ENCODE results near the gene BBS1. TPM values are rescaled to one million over a fixed set of nuclear protein-coding genes. Genes with fewer than 3 reads are reported as not detected.

BBS1 gene
- total RNA-seq, 1 donor from 2014 or later, result 51.1 TPM

GRCh38 chr11:66480117-66480938 is 30.1 kb upstream of the BBS1 start, which contains the start of gene DPP3:
Gene DPP3 (plus strand): TSS chr11:66480434. CDS start chr11:66482201, 1,767 bp downstream.
- Mint-ChIP-seq H3K4me1 (ENCODE audit: unreplicated experiment) (peaks cover 21% of the 10 kb centered on the region), H3K27me3 (ENCODE audit: unreplicated experiment) (no peaks in the 10 kb centered on the region), H3K9me3 (ENCODE audit: unreplicated experiment) (no peaks in the 10 kb centered on the region), H3K4me3 (ENCODE audit: unreplicated experiment) (peak within 1 kb of the TSS; percentile 93), H3K27ac (ENCODE audit: unreplicated experiment) (peak within 1 kb of the TSS; percentile 94), H3K36me3 (ENCODE audit: unreplicated experiment) (no peaks in the 10 kb centered on the region)
- TF ChIP-seq CTCF (IDR thresholded peaks at IDR 0.05), result no peak
- peak; percentile 99 for DNase-seq (ENCODE audit: extremely low spot score, unreplicated experiment)

GRCh38 chr11:66484806-66485380 is 25.5 kb upstream of the BBS1 start:
- H3K9me3 Mint-ChIP-seq (ENCODE audit: unreplicated experiment), result no peaks in the 10 kb centered on the region
- H3K27ac Mint-ChIP-seq (ENCODE audit: unreplicated experiment), result no peak overlapping the region
- H3K36me3 Mint-ChIP-seq (ENCODE audit: unreplicated experiment), result peaks cover 12% of the 10 kb centered on the region
- TF ChIP-seq CTCF (IDR thresholded peaks at IDR 0.05), result no peak
- H3K4me1 Mint-ChIP-seq (ENCODE audit: unreplicated experiment), result peaks cover 5% of the 10 kb centered on the region
- no peak overlapping the region for H3K4me3 Mint-ChIP-seq (ENCODE audit: unreplicated experiment)
- DNase-seq (ENCODE audit: extremely low spot score, unreplicated experiment), result no peak
- H3K27me3 Mint-ChIP-seq (ENCODE audit: unreplicated experiment), result no peaks in the 10 kb centered on the region

- Mint-ChIP-seq H3K36me3 (ENCODE audit: unreplicated experiment) (peaks cover 18% of the 10 kb centered on the region), H3K4me1 (ENCODE audit: unreplicated experiment) (no peaks in the 10 kb centered on the region), H3K4me3 (ENCODE audit: unreplicated experiment) (no peak overlapping the region), H3K27me3 (ENCODE audit: unreplicated experiment) (no peaks in the 10 kb centered on the region), H3K9me3 (ENCODE audit: unreplicated experiment) (no peaks in the 10 kb centered on the region), H3K27ac (ENCODE audit: unreplicated experiment) (no peak overlapping the region)
- DNase-seq (ENCODE audit: extremely low spot score, unreplicated experiment), result no peak
- TF ChIP-seq CTCF (IDR thresholded peaks at IDR 0.05), result no peak
Observed at GRCh38 chr11:66488957-66489356, 21.5 kb upstream of the BBS1 start.

- no peak for TF ChIP-seq CTCF (IDR thresholded peaks at IDR 0.05)
- no peak overlapping the region for H3K4me3 Mint-ChIP-seq (ENCODE audit: unreplicated experiment)
- H3K36me3 Mint-ChIP-seq (ENCODE audit: unreplicated experiment), result peaks cover 18% of the 10 kb centered on the region
- DNase-seq (ENCODE audit: extremely low spot score, unreplicated experiment), result no peak
- no peaks in the 10 kb centered on the region for H3K9me3 Mint-ChIP-seq (ENCODE audit: unreplicated experiment)
- no peaks in the 10 kb centered on the region for H3K27me3 Mint-ChIP-seq (ENCODE audit: unreplicated experiment)
- no peaks in the 10 kb centered on the region for H3K4me1 Mint-ChIP-seq (ENCODE audit: unreplicated experiment)
- no peak overlapping the region for H3K27ac Mint-ChIP-seq (ENCODE audit: unreplicated experiment)
Observed at GRCh38 chr11:66489636-66490035, 20.8 kb upstream of the BBS1 start.

GRCh38 chr11:66491315-66491935 is 19.0 kb upstream of the BBS1 start:
- H3K36me3 Mint-ChIP-seq (ENCODE audit: unreplicated experiment), result peaks cover 10% of the 10 kb centered on the region
- no peak overlapping the region for H3K27ac Mint-ChIP-seq (ENCODE audit: unreplicated experiment)
- no peaks in the 10 kb centered on the region for H3K4me1 Mint-ChIP-seq (ENCODE audit: unreplicated experiment)
- no peaks in the 10 kb centered on the region for H3K9me3 Mint-ChIP-seq (ENCODE audit: unreplicated experiment)
- DNase-seq (ENCODE audit: extremely low spot score, unreplicated experiment), result no peak
- no peaks in the 10 kb centered on the region for H3K27me3 Mint-ChIP-seq (ENCODE audit: unreplicated experiment)
- no peak overlapping the region for H3K4me3 Mint-ChIP-seq (ENCODE audit: unreplicated experiment)
- TF ChIP-seq CTCF (IDR thresholded peaks at IDR 0.05), result peak; percentile 46

All from osteocyte (in vitro differentiated cells).